ENCODE results near the gene SCRN1. TPM values are rescaled to one million over a fixed set of nuclear protein-coding genes. Genes with fewer than 3 reads are reported as not detected.
"Not testable (repeated sequence)": the region's sequence is repeated elsewhere in the genome, so short reads cannot be mapped to it uniquely, and the experiment has no call there.

SCRN1 gene
- polyA plus RNA-seq, 12 donors: 28.1 to 52.6 (median 39.3) TPM; not detected in 1

- DNase-seq: no peak
These were observed 96.1 kb downstream of the SCRN1 start for GRCh38 chr7:29893351-29893965.

- DNase-seq: no peak
These were observed 97.4 kb downstream of the SCRN1 start for GRCh38 chr7:29892231-29892630.

DNA sequence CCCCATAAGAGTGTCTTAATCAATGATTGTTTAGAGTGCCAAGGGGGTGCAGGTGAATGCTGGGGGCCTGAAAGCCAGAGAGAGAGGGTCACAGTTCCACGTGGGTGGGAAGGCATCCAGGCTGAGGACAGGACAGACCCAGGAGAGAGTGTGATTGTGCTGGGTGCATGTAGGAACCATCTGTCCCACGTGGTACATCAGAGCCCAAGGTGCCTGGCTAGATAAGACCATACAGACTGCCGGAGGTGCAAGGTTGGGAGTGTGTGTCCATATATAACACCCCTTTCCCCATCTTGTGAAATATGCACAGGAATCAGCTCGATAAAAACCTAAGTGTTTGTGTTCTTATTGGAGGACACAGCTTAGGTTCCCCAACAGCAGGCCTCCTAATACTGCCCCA lies 97.8 kb downstream of the SCRN1 start:
- DNase-seq: no peak

GRCh38 chr7:29890786-29891185 lies 98.8 kb downstream of the SCRN1 start:
- not testable (repeated sequence) for DNase-seq

DNA sequence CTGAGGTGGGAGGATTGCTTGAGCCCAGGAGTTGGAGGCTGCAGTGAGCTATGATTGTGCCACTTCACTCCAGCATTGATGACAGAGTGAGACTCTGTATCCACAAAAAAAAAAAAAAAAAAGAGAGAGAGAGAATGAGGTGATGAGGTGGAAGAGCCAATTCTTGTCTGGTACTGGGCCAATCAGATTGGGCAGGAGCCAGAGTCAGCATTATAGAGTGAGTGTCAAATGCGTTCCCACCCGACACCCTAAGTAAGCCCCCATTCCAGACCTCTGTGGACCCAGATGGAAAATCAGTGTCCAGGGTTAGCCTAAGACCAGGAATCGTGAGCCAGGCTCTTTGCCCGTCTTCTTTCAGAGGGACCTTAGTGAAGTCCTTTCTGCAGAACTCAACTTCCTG lies 99.3 kb downstream of the SCRN1 start:
- DNase-seq: no peak

- DNase-seq: no peak
These were observed 100.3 kb downstream of the SCRN1 start for GRCh38 chr7:29889288-29889687.

- no peak for DNase-seq
These were observed 101.6 kb downstream of the SCRN1 start for GRCh38 chr7:29888006-29888405.

- no peak for DNase-seq
These were observed 102.8 kb downstream of the SCRN1 start for GRCh38 chr7:29886827-29887226.

GRCh38 chr7:29885626-29886025 lies 104.0 kb downstream of the SCRN1 start:
- DNase-seq: no peak

DNA sequence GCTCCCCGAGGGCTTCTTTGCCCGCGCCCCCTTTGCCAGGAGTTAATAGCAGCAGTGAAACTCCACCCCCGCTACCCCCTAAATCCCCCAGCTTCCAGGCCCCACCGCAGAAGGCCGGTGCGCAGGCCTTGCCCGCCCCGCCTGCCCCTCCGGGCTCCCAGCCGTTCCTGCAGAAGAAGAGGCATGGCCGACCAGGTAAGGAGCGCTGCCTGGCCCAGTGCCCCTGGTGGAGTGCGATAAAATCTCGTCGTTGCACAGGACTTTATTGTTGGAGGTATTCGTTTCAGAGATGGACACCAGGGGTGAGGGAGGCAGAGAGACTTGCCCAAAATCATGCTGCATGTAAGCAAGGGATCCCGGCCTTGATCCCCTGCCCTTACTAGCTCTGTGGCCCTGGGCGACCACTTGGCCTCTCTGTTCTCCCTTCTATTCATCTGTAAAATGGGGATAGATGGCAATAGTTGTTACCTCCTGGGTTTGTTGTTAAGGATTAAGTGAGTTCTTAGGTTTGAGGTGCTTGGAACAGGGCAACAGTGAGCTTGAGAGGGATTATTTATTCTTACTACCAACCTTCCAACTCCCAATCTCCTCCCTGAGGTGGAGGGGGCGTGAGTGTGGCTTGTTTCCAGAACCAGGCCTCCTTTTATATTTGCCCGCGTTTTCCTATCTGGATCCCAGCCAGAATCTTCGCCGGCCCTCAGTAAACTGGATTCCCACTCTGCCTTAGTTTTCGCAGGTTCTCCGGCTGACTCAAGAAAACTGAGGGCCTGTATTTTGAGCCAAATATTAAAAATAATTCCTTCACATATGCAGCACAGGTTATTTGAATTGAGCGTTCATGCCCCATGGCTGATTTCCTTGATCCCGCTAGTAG lies 105.0 kb downstream of the SCRN1 start:
- DNase-seq: no peak

DNA sequence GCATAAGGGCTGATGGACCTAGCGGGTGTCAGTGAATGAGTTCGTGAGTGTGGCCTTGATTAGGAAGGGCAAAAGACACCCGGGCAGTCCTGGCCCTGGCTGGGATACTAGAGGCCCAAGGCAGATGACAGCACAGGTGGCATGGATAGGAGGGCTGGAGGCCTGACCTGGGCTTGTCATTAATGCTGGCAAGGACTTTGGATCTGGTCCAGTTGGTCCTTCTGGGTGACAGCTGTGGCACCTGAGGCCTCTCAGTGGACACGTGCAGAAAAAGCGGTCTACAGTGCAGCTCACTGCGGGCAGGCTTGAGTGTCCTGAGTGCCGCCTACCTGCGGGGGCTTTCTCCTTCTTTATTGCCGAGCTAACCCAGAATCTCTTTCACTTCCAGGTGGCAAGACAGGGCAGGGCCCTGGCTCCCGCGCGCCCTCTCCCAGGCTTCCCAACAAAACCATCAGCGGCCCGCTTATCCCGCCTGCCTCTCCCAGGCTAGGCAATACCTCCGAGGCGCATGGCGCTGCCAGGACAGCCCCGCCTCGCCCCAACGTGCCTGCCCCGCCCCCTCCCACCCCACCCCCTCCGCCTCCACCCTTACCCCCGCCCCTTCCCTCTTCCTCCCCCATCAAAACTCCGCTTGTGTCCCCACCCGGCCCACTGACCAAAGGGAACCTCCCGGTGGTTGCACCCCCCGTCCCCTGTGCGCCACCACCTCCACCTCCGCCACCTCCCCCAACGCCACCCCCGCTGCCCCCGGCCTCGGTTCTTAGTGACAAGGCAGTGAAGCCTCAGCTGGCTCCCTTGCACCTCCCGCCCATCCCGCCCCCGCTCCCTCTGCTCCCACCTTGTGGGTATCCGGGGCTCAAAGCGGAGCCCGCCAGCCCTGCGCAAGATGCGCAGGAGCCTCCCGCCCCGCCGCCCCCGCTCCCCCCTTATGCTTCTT lies 105.9 kb downstream of the SCRN1 start:
- DNase-seq: no peak

DNA sequence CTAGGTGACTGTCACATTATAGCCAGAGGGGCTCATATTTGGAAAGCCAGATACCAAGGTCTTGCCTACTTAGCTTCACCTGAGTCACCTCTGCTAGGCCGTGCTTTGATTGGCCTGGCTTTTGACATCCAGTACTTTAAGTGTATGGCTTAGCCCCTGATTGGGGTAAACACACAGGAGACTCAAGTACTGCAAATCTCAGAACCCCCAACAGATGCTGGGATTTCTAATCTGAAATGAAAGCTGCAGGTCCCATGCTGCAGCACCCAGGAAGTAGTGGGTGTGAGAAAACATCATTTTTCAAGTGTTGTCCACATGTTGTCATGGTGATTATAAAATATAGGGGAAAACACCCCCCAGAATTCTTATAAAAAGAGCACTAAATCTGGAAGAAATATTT lies 107.1 kb downstream of the SCRN1 start:
- DNase-seq: no peak

DNA sequence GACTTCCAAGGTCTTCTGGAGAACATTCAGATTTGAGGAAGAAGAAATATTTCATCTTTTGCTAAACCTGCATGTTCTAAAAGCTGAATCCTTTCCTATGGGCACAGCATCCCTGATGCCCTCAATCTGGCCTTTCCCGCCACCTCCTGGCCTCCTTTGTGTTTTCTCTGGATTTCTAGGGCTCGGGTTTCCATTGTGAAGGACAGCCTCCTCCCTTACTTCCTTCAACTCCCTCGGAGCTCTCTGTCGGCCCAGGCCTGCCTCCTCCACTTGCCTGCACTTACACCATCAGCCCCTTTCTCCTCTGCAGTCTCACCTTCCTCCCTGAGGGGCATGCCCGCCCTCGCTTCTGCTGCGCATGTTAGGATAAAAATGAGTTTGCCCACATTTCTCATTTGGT lies 107.9 kb downstream of the SCRN1 start:
- DNase-seq: no peak

DNA sequence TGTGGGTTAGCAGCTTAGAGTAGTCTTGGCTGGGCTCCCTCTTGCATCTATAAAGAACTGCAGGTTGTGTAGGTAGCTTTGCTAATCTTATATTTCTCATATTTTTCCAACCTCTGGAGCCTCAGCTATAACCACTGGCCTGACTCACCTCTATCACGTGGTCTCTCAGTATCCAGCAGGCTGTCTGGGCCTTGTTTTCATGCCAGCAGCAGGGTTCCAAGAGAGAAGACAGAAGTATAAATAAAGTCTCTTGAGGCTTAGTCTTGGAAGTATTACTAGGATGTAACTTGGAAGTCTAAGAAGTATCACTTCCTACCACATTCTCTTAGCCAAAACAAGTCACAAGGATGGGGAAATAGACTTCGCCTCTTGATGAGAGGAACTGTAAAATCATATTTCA lies 110.0 kb downstream of the SCRN1 start:
- DNase-seq: peak; percentile 52

GRCh38 chr7:29878081-29878688 lies 111.4 kb downstream of the SCRN1 start:
- DNase-seq: peak; percentile 51

GRCh38 chr7:29877196-29877595 lies 112.4 kb downstream of the SCRN1 start:
- DNase-seq: no peak

DNA sequence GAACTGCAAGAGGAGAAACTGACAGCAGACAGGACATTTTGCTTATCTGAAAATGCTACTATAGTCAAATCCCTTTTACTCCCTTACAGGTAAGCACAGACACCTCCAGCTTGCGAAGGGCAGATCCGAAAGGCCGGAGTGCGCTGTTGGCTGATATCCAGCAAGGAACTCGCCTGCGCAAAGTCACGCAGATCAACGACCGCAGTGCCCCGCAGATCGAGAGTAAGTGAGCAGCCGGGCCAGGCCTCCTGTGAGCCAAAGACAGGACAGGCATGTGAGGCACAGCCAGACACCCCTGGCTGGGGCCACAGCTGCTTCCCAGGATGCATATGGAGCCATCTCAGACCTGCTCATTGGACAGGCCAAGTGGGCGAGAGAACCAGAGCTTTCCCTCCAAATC lies 113.9 kb downstream of the SCRN1 start:
- no peak for DNase-seq

DNA sequence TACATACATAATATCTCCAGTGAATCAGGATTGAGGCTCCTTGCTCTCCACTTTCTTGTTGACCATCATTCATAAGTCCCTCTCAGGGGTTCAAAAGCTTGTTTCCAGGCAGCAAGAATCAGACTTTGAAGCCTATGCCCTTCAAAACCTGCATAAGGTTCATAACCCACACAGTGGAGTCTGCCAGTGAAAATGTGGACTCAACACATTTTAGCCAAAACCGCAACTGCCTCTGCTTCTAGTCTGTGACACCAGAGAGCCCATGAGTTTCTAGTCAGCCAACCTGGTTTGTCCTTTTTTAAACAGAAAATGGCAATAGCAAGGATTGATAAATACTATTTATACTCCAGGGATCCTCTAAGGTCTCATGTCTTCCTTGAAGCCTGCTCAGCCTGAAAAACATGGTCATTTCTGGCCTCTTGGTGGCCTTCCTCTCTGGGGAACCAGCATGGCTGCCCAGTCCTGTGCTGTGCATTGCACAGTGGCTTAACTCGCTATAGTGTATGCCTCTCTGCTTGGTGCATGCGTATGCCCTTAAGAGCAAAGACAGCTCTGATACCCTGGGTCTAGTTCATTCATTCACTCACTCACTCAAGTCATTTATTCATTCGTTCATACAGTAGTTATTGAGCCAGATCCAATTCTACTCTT lies 115.8 kb downstream of the SCRN1 start:
- DNase-seq: no peak

DNA sequence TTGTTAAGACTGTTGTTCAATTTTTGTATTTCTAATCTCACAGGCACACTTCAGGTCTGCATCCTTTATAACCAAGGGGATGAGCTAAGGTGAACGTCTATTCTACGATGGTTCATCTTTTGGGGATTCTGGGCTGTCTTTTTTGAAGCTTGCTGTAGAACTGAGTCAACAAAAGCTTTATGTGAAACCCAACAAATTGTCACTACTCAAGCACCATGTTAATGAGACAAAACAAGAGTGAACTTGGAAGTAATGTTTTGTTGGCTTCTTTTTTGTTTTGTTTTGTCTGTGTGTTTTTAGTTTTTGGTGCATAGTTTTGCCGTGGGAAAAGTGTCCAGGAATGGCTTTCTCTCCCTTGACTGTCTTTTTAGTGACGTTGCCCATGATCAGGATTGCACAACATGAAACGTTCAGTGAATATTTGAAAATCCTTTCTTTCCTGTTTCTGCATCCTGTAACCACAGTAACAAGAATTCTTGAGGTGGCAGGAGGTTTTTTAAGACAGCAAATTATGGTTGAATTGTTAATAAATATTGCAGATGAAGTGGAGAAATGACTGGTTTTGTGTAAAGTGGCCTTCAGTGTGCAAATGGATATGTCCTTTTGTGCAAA lies 117.7 kb downstream of the SCRN1 start:
- DNase-seq: no peak
